ENCODE data around the gene PDP2.

GRCh38 chr16:66890799-66891198 lies 10.5 kb downstream of the PDP2 start:
- TF ChIP-seq CTCF (IDR thresholded peaks at IDR 0.05): no peak
- TF ChIP-seq POLR2A (IDR thresholded peaks at IDR 0.05): no peak
- no peak for TF ChIP-seq POLR2AphosphoS5 (IDR thresholded peaks at IDR 0.05)

Measured in transverse colon (tissue), 4 donors.